ENCODE measurements around the gene BTBD7. TPM values are rescaled to one million over a fixed set of nuclear protein-coding genes. Genes with fewer than 3 reads are reported as not detected.

The BTBD7 gene
- total RNA-seq, 1 donor from 2014 or later = 53.2 TPM

- H3K27ac ChIP-seq (ENCODE audit: low read depth, low read length) = peak overlapping the region; percentile 91
- H3K9me3 Mint-ChIP-seq (ENCODE audit: unreplicated experiment) = no peaks in the 10 kb centered on the region
- H2AFZ ChIP-seq (ENCODE audit: low read depth, low read length) = peak overlapping the region; percentile 65
- FAIRE-seq = no peak
- H3K36me3 Mint-ChIP-seq (ENCODE audit: low read depth, unreplicated experiment) = peaks cover 6% of the 10 kb centered on the region
- no peaks in the 10 kb centered on the region for H3K27me3 Mint-ChIP-seq (ENCODE audit: low read depth, unreplicated experiment)
- H3K4me1 ChIP-seq (ENCODE audit: insufficient read depth, low read length) = peaks cover 10% of the 10 kb centered on the region
- H3K9ac ChIP-seq (ENCODE audit: low read length) = peak overlapping the region; percentile 90
- H3K4me3 ChIP-seq (ENCODE audit: insufficient read depth, low read depth, low read length) = peak overlapping the region; percentile 99
- peaks cover 46% of the 10 kb centered on the region for H4K20me1 ChIP-seq (ENCODE audit: insufficient read depth, low read length)
- H3K4me1 Mint-ChIP-seq (ENCODE audit: low read depth, unreplicated experiment) = peaks cover 16% of the 10 kb centered on the region
- H3K9me3 ChIP-seq (ENCODE audit: insufficient read depth, low read depth, low read length) = no peaks in the 10 kb centered on the region
- H3K79me2 ChIP-seq (ENCODE audit: insufficient read depth, low read length) = peaks cover 53% of the 10 kb centered on the region
- no peaks in the 10 kb centered on the region for H3K36me3 ChIP-seq (ENCODE audit: insufficient read depth, low read length)
- DNase-seq (ENCODE audit: low read depth) = peak; percentile 25
- H3K4me2 ChIP-seq (ENCODE audit: low read length) = peak overlapping the region; percentile 98
- H3K4me3 Mint-ChIP-seq (ENCODE audit: unreplicated experiment) = peak overlapping the region; percentile 95
- TF ChIP-seq CTCF (IDR thresholded peaks at IDR 0.05; ENCODE audit: insufficient read depth, low read depth, low read length) (no peak), EZH2 (IDR thresholded peaks at IDR 0.05; ENCODE audit: insufficient read depth, low read length) (no peak)
- no peaks in the 10 kb centered on the region for H3K27me3 ChIP-seq (ENCODE audit: insufficient read depth, low read length)
- no peak overlapping the region for H3K27ac Mint-ChIP-seq (ENCODE audit: unreplicated experiment)
Observed at GRCh38 chr14:93332397-93332852, 411 bp downstream of the BTBD7 start.

GRCh38 chr14:93331728-93332396, 974 bp downstream of the BTBD7 start:
- H3K27ac ChIP-seq (ENCODE audit: low read depth, low read length) = peak overlapping the region; percentile 91
- H3K4me1 ChIP-seq (ENCODE audit: insufficient read depth, low read length) = peaks cover 10% of the 10 kb centered on the region
- no peaks in the 10 kb centered on the region for H3K27me3 ChIP-seq (ENCODE audit: insufficient read depth, low read length)
- no peaks in the 10 kb centered on the region for H3K9me3 Mint-ChIP-seq (ENCODE audit: unreplicated experiment)
- FAIRE-seq = no peak
- H3K9me3 ChIP-seq (ENCODE audit: insufficient read depth, low read depth, low read length) = no peaks in the 10 kb centered on the region
- peak; percentile 8 for DNase-seq (ENCODE audit: low read depth)
- TF ChIP-seq CTCF (IDR thresholded peaks at IDR 0.05; ENCODE audit: insufficient read depth, low read depth, low read length) = no peak
- no peak for TF ChIP-seq EZH2 (IDR thresholded peaks at IDR 0.05; ENCODE audit: insufficient read depth, low read length)
- H3K79me2 ChIP-seq (ENCODE audit: insufficient read depth, low read length) = peaks cover 59% of the 10 kb centered on the region
- no peaks in the 10 kb centered on the region for H3K36me3 ChIP-seq (ENCODE audit: insufficient read depth, low read length)
- H4K20me1 ChIP-seq (ENCODE audit: insufficient read depth, low read length) = peaks cover 51% of the 10 kb centered on the region
- H3K4me3 Mint-ChIP-seq (ENCODE audit: unreplicated experiment) = peak overlapping the region; percentile 95
- peaks cover 16% of the 10 kb centered on the region for H3K4me1 Mint-ChIP-seq (ENCODE audit: low read depth, unreplicated experiment)
- H3K4me3 ChIP-seq (ENCODE audit: insufficient read depth, low read depth, low read length) = peak overlapping the region; percentile 99
- H3K36me3 Mint-ChIP-seq (ENCODE audit: low read depth, unreplicated experiment) = peaks cover 3% of the 10 kb centered on the region
- peak overlapping the region; percentile 65 for H2AFZ ChIP-seq (ENCODE audit: low read depth, low read length)
- peak overlapping the region; percentile 86 for H3K27ac Mint-ChIP-seq (ENCODE audit: unreplicated experiment)
- H3K9ac ChIP-seq (ENCODE audit: low read length) = peak overlapping the region; percentile 90
- H3K4me2 ChIP-seq (ENCODE audit: low read length) = peak overlapping the region; percentile 98
- no peaks in the 10 kb centered on the region for H3K27me3 Mint-ChIP-seq (ENCODE audit: low read depth, unreplicated experiment)

Measured in astrocyte (in vitro differentiated cells and primary cell).